Colon (tissue), 2 donors: Measurements from ENCODE around the gene ELMO1.

ENCODE experiments used
- FAIRE-seq: peaks from 2 replicates; lab custom pipeline; 2012; peaks lifted over from hg19 to GRCh38; lab: Jason Lieb, UNC
- donor health status: control.
- donor health status: control.

Gene ELMO1

DNA sequence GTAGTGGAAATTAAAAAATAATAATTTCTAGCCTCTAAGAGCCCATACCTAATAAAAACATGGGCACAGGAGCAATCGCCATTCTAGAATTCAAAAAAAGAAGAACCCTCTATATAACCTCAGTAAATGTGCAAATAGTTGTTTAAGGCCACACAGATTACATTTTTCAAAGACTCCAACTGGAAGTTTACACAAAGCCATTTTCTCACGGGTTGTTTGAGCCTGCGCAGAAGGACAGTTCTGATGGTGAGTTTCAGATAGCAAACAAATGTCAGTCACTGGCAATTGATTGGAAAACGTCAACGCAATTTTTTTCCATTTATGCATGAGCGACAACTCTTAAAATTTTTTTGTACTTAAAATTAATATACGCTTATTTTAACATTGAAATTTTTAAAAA lies 23.0 kb upstream of the ELMO1 start:
- FAIRE-seq, result peak; percentile 75

DNA sequence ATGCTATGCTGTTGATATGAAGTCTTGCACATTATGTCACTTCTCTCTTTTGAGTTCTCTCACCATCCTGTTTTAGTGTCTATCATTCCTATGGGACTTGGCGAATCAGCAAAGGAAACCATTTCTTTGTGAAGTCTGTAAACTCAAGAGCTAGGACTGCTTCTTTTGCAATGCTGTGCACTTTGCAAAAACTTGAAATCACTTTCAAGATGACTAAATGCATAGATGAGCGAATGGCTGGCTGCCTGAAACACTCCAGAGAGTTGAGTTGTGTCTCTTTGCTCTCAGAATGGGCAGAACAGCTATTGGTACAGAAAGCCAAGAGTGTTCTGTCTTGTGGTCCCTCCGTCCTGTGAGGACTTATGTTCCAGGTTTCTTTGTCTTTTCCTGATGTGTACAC lies 18.3 kb upstream of the ELMO1 start:
- no peak for FAIRE-seq

DNA sequence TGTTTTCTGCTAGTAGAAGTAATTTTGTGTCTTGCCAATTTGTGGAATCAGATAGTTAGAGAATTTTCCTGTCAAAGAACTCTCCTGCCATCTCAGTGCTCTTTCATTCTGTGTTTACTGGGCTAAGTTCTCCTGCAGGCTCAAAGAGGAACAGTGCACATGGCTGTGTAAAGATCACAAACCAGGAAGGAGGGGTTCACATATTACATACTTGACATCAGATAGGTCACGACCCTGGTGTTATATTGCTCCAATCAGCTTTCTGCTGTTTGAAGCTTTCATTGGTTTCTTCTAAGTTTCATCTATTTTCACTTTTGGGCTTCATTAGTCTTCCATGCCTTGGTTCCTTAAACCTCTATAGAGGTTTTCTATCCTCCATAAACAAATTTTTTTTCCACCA lies 13.5 kb upstream of the ELMO1 start:
- FAIRE-seq, result no peak

DNA sequence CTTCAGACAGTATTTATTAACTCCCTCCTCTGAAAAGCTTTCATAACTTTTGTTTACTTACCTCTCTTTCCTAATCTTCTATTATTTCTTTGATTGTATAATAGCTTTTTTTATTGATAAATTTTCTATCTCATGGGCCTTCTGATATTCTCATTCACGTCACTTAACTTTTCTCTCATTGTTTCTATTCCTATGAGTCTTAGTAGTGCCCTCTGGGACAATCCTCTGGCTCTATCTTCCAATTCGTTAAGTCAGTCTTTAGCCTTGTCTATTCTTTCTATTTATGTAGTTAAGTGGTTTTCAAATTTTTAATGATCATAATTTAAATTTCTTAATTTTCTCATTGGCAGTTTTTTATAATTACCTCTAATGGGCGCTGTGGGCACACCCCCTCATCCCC lies 6.4 kb upstream of the ELMO1 start:
- FAIRE-seq, result no peak

DNA sequence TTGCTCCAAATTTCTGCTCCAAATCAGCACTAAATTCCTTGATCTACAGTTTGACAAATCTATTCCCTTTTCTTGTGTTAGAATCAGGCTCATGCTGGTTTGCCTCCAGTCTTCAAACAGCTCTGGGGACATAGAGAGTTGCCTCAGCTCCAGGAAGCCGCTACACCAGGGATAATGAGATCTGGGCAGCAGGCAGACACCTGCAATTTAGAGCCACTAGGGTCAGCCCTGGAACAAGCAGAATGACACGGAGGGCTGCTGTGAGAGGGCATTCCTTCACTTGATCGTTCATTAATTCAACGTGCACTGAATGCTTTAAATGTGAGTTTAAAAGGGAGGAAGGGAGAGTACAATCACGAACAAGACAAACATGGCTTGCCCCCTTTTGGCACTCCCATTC lies 3.7 kb upstream of the ELMO1 start:
- no peak for FAIRE-seq

DNA sequence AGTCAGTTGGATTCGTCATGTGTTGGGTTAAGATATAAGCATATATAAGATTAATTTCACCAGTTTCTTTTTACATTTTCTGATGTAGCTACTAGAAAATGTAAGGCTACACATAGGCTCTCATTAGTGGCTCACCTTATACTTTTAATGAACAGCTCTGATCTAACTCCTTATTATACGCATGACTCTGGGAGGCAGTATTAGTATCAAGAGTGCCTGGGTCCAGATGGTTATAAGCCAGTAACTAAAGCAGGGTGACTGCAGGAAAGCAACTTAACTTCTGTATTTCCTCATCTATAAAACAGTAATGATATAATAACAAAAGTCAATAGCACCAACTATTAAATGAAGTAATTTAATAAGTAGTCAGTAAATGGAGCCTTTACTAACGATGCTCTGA lies 1.4 kb upstream of the ELMO1 start:
- no peak for FAIRE-seq

DNA sequence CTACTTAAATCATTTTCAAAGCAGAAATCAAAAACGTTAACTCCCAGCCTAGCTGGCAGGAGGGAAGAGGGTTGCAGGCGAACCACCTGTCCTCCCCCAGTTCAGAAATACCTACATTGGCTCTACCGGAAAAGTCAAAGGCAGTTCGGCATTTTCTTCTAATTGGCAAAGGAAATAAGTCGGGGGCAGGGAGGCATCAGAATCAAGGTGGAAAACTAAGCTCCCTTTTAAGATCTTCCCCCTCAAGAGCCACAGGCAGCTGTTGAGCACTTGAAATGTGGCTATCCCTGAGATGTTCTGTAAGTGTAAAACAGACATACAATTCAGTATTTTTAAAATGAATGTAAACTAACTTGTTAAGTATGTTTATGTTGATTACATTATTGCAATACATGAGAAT lies 957 bp upstream of the ELMO1 start:
- FAIRE-seq, result no peak

DNA sequence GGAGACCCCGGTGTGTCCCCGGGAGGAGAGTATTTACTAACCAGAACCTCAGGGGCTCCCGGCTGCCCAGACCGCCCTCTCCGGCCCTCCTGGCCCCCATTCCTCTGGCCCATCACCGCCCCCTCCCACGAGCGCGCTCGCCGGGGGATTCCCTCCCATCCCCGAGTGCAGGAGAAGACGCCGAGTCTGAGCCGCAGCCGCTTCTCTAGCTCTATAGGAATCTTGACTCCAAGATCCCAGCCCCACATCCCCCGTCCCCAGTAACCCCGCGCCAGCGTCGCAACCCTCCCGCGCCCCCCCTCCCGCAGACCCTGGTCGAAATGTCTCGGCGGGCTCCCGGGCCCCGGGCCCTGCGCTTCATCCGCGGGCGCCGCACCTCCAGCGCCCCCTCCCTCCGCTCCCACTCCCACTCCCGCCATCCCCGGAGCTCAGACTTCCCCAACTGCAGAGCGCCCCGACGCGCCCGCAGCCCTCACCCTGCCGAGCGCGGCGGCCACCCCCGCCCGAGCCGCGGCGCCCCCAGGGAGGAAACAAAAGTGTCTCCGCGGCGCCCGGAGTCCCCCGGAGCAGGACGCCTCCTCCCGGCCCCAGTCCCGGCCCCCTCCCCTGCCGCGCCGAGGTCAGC lies 541 bp downstream of the ELMO1 start:
- no peak for FAIRE-seq

DNA sequence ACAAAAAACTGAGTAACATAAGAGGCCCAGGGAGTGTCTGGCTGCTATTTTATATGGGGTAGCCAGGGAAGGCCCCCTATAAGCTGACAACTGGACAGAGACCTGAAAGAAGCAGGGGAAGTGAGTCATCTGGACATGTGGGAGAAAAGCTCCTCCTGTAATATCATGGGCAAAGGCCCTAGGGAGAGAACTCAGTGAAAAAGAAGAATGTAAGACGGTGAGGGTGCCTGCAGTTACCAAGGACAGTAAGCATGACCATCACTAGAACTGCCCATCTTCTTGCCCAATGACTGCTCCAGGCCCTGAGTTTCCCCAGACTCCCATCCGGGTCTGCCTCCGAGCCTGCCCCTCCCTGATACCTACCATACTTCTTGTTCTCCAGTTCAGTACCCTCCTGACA lies 2.3 kb downstream of the ELMO1 start:
- no peak for FAIRE-seq

DNA sequence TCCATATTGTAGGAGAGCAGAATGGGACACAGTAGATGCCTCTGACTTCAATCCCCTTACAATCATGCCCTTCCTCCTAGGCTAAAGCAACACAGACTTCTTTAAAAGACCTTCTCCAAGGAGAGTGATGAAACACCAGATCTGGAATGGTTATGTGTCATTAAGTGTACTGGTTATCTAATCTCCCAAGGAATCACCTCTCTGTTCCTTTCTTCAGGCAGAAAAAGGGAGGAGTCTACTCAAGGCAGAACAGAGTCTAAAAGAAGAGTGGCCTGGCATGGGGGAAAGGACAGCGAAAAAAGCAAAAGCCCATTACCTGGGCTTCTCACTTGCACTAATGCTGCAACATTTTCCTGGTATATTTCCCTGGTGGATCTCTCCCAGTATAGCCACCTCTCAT lies 2.9 kb downstream of the ELMO1 start:
- no peak for FAIRE-seq

DNA sequence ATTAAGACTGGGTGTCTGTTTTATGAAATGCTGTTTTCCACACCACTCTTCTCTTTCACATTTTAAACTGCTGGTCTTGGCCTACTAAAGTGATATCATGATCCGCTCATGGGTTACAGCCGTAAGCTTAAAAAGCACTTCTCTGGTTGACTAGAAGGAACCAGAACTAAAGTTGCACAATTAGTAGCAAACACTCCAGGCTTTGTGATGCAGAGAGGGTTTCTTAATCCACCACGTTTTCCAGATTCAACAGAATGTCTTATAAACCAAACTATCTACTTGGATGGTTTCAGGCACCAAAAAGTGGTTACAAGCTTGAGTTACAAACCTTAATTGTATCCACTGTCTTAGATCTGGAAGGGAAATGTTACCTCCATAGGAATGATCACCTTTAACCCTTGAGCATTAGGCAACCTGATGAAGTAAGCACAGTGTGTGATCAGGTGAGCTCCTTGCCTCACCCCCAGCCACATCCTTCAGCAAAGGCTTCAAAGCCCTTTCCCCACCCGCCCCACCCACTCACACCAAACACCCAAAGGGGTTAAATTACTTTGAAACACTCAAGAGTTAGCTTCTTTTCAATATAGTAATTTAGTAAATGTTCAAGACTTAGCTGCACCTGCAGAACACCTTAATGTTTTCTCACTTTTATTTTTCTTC lies 3.5 kb downstream of the ELMO1 start:
- FAIRE-seq, result no peak

DNA sequence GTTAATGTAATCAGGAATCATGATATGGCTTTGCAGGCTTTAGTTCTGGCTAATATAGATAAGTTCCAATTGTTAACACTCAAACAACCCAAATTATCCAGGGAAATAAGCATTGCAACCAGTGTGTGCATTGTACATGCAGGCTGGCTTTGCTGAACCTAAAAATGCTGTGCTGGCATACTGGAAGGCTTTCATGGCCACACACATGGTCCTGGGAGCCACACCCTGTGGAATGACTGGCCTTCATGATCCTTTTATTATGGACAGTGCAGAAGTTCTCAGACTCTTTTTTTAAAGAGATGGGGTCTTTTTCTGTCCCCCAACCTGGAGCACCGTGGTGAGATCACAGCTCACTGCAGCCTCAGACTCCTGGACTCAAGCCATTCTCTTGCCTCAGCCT lies 5.0 kb downstream of the ELMO1 start:
- no peak for FAIRE-seq

DNA sequence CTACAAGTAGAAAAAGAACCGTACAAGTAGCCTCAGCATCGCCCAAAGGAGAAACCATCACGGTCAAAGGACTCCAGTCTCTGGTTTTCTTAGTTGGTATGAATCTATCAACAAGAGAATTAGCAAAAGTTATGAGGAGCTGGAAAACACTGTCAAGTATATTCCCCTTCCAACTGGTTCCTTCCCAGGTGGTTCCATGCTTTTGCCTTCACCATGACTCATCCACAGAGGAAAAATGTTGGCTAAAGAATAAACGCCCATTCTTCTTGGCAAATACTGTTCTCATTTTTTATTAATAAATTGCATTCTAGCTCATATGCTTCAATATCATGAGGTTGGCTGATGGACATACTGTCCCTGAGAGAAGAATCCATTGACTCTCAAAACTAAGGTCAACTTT lies 6.4 kb downstream of the ELMO1 start:
- no peak for FAIRE-seq

DNA sequence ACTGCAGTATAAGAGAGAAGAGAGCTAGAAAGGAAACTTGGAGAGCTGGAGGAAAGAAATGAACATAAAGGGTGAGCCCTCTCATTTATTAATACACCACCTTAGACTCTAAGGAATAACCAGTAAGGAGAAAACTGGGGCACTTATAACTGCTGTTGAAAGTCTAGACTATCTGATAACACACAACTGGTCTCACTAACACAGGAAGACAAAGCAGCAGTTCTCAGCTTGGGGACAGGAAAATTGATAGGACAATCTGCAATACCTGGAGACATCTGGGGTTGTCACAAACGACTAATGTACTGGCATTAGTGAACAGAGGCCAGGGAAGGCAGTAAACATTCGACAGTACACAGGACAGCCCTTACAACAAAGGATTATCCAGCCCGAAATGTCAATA lies 6.8 kb downstream of the ELMO1 start:
- FAIRE-seq, result no peak

DNA sequence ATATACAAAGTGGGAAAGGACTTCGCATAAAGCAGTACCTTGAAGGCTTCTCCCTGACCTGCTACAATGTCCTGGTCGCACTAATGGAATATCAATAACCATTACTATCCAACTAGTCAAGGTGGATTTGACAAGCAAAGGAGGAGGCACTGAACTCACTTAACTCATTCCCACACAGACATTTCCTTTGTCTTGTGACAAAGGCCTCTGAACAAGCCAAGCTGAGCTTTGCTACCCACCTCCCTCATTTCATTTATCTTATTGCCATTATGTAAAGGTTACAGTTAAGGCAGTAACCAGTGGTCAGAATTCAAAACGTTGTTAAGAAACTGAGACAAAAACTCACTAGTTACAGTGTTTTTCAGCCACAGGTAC lies 7.3 kb downstream of the ELMO1 start:
- no peak for FAIRE-seq

DNA sequence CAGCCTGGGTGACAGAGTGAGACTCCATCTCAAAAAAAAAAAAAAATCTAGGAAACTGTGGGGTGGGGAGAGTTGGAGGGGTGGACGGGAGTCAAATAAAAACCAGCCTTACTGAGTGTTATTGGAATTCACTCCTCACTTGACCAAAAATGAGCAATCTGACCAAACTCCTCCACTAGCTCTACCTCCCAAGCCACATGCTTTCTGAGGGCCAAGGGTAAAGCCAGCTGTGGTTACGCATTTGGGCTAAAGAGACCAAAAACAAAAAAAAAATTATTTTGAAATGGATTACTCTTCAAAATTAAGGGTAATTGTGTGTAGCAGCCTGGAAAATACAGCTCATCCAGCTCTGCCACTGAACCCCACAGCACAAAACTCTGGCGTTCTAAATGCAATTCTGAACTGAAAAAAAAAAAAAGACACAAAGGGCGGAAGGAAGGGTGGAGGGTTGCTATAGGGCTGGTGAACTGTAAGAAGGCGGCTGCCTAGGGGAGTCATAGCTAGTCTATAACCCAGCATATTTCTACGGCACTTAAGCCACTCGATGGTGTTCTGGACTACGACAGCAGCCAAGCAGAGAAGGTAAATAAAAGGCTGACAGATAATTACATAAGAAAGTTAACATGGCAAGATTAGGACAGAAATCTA lies 7.8 kb downstream of the ELMO1 start:
- no peak for FAIRE-seq

DNA sequence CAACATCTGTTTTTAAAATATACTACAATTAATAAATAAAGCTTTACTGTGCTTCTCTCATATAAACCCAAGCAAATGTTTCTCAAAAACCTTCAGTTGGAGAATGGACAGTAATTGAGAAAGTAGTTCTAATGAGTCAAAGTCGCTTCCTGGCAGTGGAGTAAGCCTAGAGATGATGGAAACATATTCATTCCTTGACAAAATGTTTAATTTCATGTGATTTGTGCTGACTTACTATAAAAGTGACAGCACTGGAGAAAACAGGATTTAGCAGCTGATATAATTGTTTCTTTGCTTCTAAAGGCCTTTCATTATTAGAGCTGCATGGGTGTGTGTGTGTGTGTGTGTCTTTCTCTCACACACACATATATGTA lies 9.0 kb downstream of the ELMO1 start:
- no peak for FAIRE-seq

DNA sequence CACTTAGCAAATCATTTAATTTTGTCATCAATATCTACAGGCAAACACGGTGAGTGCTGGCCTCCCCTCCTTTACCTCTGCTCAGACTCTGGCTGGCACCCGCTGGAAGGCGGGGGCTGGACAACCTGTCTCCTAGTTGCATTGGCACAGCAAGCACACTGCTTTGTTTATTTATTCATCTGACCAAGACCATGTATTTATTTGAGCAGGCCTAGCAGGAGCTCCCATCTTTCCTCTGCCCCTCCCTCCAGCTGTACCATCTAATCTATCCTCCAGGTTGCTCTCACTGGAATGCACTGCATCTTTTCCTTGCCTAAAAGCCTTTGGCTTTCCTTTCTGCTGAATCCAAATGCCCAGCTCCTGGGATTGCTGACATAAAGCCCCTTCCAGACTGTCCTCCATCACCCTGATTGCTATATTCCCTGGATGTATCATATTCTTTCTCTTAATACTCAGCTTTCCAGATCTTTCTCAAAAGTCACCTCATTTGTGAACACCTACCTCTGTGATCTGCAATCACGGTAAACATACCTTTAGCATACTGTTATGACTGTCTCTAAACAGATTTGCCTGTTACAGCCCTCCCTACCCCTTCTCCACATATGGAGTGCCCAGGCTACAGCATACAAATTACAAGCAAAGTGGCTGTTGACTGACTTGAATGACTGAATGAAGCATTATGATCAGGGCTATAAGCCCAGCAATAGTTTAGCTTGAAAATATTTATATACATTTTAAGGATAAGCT lies 9.6 kb downstream of the ELMO1 start:
- FAIRE-seq, result no peak

DNA sequence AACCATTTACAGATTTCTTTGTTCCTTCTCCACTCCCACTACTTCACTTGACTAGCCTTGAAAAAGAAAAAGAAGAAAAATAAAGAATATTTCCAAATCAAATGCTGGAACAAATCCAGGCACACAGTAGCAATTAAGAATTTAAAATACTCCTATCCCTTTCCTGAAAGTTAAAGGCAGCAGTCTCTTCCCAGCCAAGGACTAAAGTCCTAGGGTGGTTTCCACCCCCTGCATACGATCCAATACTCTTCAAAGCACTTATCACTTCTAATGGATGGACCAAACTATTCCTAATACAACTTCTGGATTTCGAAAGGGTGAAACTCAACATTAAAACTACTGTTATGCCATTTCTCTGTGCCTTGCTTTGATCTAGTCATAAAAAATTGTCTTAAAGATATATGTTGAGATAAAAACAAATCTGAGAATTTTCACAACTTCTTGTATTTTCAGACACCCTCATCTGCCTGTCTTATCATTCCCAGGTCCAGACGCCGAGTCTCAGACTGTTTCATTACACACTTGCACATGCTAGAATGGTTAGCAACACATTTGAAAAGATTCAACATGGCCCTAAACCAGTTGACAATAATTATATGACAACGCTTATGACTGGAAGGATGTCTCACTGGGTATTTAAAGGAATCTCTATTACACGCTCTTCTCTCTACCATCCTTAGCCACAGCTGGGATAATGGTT lies 13.4 kb downstream of the ELMO1 start:
- FAIRE-seq, result no peak

DNA sequence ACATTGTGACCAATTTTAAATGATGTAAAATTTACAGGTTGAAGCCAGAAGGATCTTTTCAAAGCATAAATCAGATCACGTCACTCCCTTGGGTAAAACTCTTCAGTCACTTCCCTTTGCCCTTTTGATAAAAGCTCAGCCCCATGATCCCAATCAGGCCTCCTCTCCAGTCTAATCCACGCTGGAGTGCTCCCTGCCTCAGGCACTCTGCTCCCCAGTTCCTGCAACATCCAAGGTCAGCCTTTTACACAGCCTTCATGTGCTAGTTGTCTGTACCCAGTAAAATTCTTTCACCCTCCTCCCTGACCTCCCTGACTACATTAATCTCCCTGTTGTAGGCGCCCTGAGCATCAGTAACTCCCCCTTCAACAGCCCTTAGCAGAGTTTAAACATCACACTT lies 14.1 kb downstream of the ELMO1 start:
- no peak for FAIRE-seq

DNA sequence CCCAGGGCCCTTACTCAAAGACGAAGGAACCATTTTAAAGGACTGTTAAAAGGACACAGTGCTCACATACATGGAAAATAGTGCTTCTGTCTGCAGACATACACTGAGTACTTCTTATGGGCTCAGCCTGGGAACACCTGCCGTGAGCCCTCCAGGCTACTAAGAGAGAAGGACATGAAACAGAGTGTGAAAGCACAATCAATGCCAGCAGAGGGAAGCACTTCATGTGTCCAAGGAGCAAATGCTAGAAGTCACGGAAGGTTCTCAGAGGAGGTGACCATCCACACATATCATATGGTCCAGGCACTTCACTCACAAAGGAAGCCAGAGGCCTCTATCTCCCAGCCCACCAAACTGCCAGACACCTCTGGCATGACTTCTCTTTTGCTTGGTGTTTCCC lies 15.5 kb downstream of the ELMO1 start:
- no peak for FAIRE-seq

DNA sequence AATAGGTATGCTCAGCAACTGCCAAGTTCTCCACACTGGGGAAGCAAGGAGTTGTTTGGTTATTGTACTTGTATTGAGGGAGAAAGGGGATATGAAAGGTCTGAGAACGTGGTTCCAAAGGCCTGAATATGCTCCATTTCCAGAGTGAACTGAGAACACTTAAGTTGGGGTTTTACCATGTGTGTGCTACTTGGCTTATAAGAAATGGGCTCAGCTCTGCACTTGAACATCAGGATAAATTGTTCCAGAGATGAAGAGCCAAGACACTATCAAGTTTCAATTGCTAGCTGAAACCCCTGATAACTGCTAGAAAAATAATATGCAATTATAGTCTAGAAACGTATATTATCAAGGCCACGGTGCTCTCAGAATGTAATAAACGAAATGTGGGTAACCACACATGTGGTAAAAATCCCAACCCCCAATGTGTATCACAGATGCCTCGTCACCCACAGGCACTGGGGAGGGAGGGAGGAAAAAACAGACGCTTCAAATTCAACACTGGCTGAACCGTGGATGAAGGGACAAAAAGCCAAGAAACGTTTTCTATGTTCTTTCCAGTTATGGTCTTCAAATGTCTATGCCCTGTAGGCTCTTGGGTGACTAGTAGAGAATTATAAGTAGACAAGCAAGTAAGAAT lies 16.3 kb downstream of the ELMO1 start:
- no peak for FAIRE-seq
